ENCODE data around the gene CYP26B1.
"Not testable (repeated sequence)": the region's sequence is repeated elsewhere in the genome, so short reads cannot be mapped to it uniquely, and the experiment has no call there.

Gene CYP26B1

DNA sequence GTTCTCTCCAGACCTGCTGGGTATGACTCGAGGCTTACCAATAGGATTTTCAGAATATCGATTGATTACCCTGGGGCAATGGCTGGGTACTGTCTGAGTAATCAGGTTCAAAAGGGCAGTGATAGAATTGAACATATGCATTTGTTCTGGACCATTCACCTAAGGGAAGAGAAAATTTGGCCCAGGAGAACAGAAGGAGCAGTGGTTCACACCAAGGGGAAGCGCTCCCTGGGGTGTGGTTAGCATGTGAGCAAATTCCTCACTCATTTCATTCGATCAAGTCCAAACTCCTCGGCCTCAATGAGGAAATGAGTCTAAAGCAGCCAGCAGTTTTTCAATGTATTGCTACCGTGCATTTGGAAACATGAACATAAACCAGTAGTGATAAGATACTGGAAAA, 55.6 kb downstream of the CYP26B1 start:
- no peak for DNase-seq (ENCODE audit: low spot score)
- no peak for TF ChIP-seq CTCF (IDR thresholded peaks at IDR 0.05; ENCODE audit: extremely low read depth, missing control alignments)

GRCh38 chr2:72090781-72091482, 56.7 kb downstream of the CYP26B1 start:
- no peak for TF ChIP-seq CTCF (IDR thresholded peaks at IDR 0.05; ENCODE audit: extremely low read depth, missing control alignments)
- no peak for DNase-seq (ENCODE audit: low spot score)

- no peak for DNase-seq (ENCODE audit: low spot score)
- no peak for TF ChIP-seq CTCF (IDR thresholded peaks at IDR 0.05; ENCODE audit: extremely low read depth, missing control alignments)
These were observed 57.4 kb downstream of the CYP26B1 start for GRCh38 chr2:72090271-72090720.

DNA sequence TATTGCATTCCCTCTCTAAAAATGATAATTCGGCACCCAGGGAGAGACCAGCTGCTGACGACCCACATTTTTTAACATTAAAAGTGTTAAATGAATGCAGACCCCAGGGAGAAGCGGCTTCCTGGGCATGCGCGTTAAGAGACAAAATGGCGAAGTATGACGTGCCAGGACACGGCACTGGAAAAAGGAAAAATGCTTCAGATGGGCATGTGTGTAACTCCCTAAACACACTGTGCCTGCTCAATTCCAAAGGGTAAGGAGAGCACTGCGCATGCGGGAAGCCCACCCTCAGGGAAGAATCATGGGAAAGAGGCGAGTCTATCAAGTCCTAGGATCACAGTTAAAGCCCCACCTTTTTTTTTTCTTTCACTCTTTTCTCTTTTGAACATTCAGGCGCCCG, 58.1 kb downstream of the CYP26B1 start:
- TF ChIP-seq CTCF (IDR thresholded peaks at IDR 0.05; ENCODE audit: extremely low read depth, missing control alignments) = no peak
- DNase-seq (ENCODE audit: low spot score) = no peak

DNA sequence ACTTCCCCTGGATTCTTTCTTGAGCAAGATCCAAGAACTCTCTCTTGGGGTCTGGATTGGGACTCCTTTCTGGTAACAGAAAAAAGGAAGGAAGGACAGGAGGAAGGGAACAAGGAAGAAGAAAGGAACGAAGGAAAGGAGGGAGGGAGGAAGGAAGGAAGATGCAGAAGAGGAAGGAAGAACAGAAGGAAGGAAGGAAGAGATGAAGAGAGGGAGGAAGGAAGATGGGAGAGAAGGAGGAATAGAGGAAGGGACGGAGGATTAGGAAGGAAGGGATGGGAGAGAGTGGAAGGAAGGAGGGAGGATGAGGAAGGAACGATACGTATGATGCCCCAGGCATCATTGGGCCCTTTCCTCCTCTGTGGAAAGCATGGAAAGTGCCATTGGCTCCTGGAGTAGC, 58.6 kb downstream of the CYP26B1 start:
- DNase-seq (ENCODE audit: low spot score) = no peak
- TF ChIP-seq CTCF (IDR thresholded peaks at IDR 0.05; ENCODE audit: extremely low read depth, missing control alignments) = no peak

DNA sequence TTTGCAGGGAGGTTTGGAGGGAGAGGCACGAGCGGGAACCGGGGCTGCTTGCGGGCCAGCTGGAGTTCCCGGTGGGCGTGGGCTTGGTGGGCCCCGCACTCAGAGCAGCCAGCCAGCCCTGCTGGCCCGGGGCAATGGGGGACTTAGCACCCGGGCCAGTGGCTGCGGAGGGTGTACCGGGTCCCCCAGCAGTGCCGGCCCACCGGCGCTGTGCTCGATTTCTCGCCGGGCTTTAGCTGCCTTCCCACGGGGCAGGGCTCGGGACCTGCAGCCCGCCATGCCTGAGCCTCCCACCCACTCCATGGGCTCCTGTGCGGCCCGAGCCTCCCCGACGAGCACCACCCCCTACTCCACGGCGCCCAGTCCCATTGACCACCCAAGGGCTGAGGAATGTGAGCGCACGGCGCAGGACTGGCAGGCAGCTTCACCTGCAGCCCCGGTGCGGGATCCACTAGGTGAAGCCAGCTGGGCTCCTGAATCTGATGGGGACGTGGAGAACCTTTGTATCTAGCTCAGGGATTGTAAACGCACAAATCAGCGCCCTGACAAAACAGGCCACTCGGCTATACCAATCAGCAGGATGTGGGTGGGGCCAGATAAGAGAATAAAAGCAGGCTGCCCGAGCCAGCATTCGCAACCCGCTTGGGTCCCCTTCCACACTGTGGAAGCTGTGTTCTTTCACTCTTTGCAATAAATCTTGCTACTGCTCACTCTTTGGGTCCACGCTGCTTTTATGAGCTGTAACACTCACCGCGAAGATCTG, 60.6 kb downstream of the CYP26B1 start:
- DNase-seq (ENCODE audit: low spot score) = not testable (repeated sequence)

- no peak for TF ChIP-seq CTCF (IDR thresholded peaks at IDR 0.05; ENCODE audit: extremely low read depth, missing control alignments)
- no peak for DNase-seq (ENCODE audit: low spot score)
These were observed 62.1 kb downstream of the CYP26B1 start for GRCh38 chr2:72085513-72085912.

Measured in GM20000 (cell line).